Thoracic aorta (tissue), 2 donors: Measurements from ENCODE around the gene EFCAB7. TPM values are rescaled to one million over a fixed set of nuclear protein-coding genes. Genes with fewer than 3 reads are reported as not detected.
A peak's percentile ranks its signal among the peaks of the same experiment; 100 is the strongest.
"Not testable (repeated sequence)": the region's sequence is repeated elsewhere in the genome, so short reads cannot be mapped to it uniquely, and the experiment has no call there.

Experiments
- ATAC-seq: fragments of 150-250 bp; one replicate; pipeline ENCODE4 v1.8.0; 2017; ENCODE audit warnings: low read depth; ENCODE audit not compliant: insufficient number of reproducible peaks, low FRiP score
- DNase-seq: peaks from one replicate; pipeline ENCODE4 v3.0.0-alpha.2; 2020; ENCODE audit warnings: low spot score
- H3K27ac ChIP-seq, 2 donors: fragments of 200-600 bp; sonication (generic); 1 replicate in 1 of 2; 2 replicates in 1 of 2; pipeline ENCODE4 v1.5.1; 2016; ENCODE audit warnings: mild to moderate bottlenecking in 2 of 2, moderate library complexity in 2 of 2
- H3K27me3 ChIP-seq: fragments of 200-600 bp; sonication (generic); replicated peaks from 2 replicates; pipeline ENCODE4 v1.6.0; 2016; ENCODE audit warnings: mild to moderate bottlenecking; ENCODE audit not compliant: insufficient read depth
- H3K36me3 ChIP-seq: fragments of 200-600 bp; sonication (generic); one replicate; pipeline ENCODE4 v1.5.1; 2016
- H3K4me1 ChIP-seq, 2 donors: fragments of 200-600 bp; sonication (generic); 1 replicate in 1 of 2; 2 replicates in 1 of 2; pipeline versions ENCODE4 v1.5.1 to v1.6.0; 2016; ENCODE audit warnings: low read depth in 2 of 2, mild to moderate bottlenecking in 1 of 2; ENCODE audit not compliant: control insufficient read depth in 1 of 2
- H3K4me3 ChIP-seq: fragments of 200-600 bp; sonication (generic); 2 replicates; pipeline ENCODE4 v1.5.1; 2016; ENCODE audit warnings: mild to moderate bottlenecking
- H3K9me3 ChIP-seq: fragments of 200-600 bp; sonication (generic); 2 replicates; pipeline ENCODE4 v1.5.1; 2016
- total RNA-seq, 2 donors: library from RNA; depleted of rRNA; stranded (reverse); fragments of >200 nt; gene quantifications; one replicate each; pipeline versions ENCODE4 v1.1.0 to v1.2.3, GENCODE V29; 2016
- TF ChIP-seq, protein P1 (sequence below): fragments of 200-600 bp; sonication (generic); IDR thresholded peaks from one replicate; pipeline ENCODE4 v1.5.1; 2019; ENCODE audit warnings: antibody characterized with exemption

Gene EFCAB7
- total RNA-seq, 2 donors from 2014 or later: 3.4 to 4.7 TPM

DNA sequence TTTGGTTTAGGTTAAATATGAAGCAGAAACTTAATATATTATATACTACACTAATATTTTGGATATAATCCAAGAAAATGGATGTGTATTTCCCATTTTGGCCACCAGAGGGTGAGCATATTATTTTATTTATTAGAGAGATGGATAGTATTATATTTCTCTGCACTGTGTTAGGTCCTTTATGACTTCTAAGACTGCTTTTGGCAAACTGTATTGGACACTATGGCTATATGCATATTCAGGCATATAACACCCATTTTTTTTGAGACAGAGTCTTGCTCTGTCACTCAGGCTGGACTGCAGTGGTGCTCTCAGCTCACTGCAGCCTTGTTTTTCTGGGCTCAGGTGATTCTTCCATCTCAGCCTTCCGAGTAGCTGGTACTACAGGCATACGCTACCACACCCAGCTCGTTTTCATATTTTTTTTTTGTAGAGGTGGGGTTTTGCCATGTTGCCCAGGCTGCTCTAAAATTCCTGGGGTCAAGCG, 52.1 kb downstream of the EFCAB7 start:
- no peak overlapping the region for H3K4me3 ChIP-seq
- no peaks in the 10 kb centered on the region for H3K27me3 ChIP-seq
- peaks cover 1% of the 10 kb centered on the region for H3K9me3 ChIP-seq
- H3K27ac ChIP-seq: no peak overlapping the region
- no peak for ATAC-seq
- no peak for DNase-seq
- no peaks in the 10 kb centered on the region for H3K36me3 ChIP-seq
- TF ChIP-seq, protein P1, sequence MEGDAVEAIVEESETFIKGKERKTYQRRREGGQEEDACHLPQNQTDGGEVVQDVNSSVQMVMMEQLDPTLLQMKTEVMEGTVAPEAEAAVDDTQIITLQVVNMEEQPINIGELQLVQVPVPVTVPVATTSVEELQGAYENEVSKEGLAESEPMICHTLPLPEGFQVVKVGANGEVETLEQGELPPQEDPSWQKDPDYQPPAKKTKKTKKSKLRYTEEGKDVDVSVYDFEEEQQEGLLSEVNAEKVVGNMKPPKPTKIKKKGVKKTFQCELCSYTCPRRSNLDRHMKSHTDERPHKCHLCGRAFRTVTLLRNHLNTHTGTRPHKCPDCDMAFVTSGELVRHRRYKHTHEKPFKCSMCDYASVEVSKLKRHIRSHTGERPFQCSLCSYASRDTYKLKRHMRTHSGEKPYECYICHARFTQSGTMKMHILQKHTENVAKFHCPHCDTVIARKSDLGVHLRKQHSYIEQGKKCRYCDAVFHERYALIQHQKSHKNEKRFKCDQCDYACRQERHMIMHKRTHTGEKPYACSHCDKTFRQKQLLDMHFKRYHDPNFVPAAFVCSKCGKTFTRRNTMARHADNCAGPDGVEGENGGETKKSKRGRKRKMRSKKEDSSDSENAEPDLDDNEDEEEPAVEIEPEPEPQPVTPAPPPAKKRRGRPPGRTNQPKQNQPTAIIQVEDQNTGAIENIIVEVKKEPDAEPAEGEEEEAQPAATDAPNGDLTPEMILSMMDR: peak; percentile 85
- no peaks in the 10 kb centered on the region for H3K4me1 ChIP-seq

DNA sequence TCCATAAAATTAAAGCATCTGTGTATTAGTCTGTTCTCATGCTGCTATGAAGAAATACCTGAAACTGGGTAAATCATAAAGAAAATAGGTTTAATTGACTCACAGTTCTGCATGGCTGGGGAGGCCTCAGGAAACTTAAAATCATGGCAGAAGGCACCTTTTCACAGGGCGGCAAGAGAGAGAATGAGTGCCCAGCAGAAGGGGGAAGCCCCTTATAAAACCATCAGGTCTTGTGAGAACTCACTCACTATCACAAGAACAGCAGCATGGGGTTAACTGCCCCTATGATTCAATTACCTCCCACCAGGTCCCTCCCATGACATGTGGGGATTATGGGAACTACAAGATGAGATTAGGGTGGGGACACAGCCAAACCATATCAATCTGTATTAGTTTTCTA, 63.0 kb downstream of the EFCAB7 start:
- H3K9me3 ChIP-seq, H3K27ac ChIP-seq, H3K36me3 ChIP-seq, H3K4me3 ChIP-seq, DNase-seq, ATAC-seq, H3K27me3 ChIP-seq: not testable (repeated sequence)
- H3K4me1 ChIP-seq: peaks cover 9 to 23% of the 10 kb centered on the region in 2 donors

DNA sequence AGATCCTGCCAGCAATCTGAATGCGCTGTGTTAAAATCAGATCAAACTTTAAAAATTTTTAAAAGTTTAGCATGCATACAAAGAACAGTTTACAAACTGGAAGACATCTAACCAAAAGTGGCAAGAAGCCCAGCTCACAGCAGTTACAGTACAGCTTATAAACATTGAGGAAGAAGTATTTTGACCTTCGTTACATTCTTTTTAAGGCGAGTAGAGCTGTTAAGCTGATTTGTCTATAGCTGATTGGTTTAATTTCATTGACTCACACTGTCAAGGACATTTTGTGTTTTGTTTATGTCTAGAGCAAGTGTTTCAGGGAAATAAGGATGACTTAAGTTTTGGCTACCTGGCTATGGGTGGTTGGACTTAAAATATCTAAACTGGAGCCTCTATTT, 66.8 kb downstream of the EFCAB7 start:
- Histone ChIP-seq H3K4me3 (peak overlapping the region; percentile 39), H3K9me3 (no peaks in the 10 kb centered on the region), H3K27me3 (no peaks in the 10 kb centered on the region), H3K27ac (peak overlapping the region; percentile 52 to 56), H3K36me3 (no peaks in the 10 kb centered on the region), H3K4me1 (peaks cover 9 to 42% of the 10 kb centered on the region in 2 donors)
- DNase-seq: no peak
- ATAC-seq: no peak
- TF ChIP-seq, protein P1: no peak

DNA sequence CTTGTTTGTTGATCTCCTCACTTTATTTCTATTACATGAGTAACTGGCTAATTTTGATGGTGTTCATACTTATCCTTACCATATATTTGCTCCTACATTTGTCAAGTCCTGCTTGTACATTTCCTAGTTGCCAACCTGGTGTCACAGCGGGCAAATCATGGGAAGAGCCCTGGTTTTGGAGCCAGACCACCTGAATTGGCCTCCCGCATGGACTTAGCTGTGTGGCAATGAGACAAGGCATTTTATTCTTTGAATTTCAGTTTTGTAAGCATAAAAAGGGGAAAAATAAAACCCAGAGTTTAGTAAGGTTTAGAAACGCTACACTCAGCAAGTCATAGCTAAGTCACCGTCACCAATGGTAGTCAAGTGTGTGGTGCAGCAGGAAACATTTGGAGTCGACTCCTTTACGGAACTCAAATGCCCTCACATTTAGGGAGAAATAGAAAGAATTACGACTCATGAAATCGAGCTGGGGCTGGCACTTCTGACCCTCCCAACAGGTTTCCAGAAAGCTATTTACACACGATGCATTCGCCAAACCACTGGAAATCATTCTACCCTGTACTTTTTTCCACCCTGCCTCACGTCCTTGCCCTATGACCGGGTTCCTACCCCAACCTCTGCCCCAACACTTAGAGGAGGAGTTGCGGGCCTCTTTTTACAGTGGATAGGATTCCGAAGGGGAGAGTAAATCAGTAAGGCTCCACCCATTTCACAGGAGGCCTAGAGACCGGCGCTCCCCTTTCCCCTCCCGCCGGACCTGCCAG, 69.4 kb downstream of the EFCAB7 start:
- DNase-seq (no peak), ATAC-seq (peak; percentile 19)
- H3K27ac ChIP-seq: peak overlapping the region; percentile 89 to 96
- H3K4me3 ChIP-seq: peak overlapping the region; percentile 97
- no peaks in the 10 kb centered on the region for H3K36me3 ChIP-seq
- no peaks in the 10 kb centered on the region for H3K9me3 ChIP-seq
- H3K4me1 ChIP-seq: peaks cover 16 to 61% of the 10 kb centered on the region in 2 donors
- TF ChIP-seq, protein P1: no peak
- no peaks in the 10 kb centered on the region for H3K27me3 ChIP-seq

DNA sequence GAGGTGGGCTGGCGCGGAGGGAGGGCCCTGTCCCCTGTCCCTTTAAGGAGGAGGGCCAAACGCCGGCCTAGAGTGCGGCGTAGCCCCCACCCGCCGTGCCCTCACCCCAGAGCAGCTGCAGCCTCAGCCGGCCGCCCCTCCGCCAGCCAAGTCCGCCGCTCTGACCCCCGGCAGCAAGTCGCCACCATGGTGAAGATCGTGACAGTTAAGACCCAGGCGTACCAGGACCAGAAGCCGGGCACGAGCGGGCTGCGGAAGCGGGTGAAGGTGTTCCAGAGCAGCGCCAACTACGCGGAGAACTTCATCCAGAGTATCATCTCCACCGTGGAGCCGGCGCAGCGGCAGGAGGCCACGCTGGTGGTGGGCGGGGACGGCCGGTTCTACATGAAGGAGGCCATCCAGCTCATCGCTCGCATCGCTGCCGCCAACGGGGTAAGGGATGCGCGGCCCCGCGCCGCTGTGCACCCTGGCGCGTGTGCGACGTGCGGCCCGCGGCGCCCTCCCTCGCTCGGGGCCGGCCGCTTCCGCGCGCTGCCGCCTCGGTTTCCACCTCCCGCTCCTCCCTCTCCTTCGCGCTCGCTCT, 70.1 kb downstream of the EFCAB7 start, which contains the start of gene PGM1:
PGM1 (plus strand) TSS at position 109 of the 583 bp plus-strand sequence; CDS start at position 187, 78 bp downstream.
- DNase-seq: peak; percentile 43
- peak within 1 kb of the TSS; percentile 97 for H3K4me3 ChIP-seq
- peak; percentile 61 for ATAC-seq
- peak within 1 kb of the TSS; percentile 89 to 96 for H3K27ac ChIP-seq
- H3K27me3 ChIP-seq: no peaks in the 10 kb centered on the region
- TF ChIP-seq, protein P1: no peak
- no peaks in the 10 kb centered on the region for H3K9me3 ChIP-seq
- H3K4me1 ChIP-seq: peaks cover 16 to 61% of the 10 kb centered on the region in 2 donors
- no peaks in the 10 kb centered on the region for H3K36me3 ChIP-seq
